Neural progenitor cell (in vitro differentiated cells): ENCODE measurements around the gene LUZP1.

Experiments
- EZH2 ChIP-seq: fragments of 200-600 bp; sonication (generic); IDR thresholded peaks from 2 replicates; pipeline ENCODE4 v1.6.1; 2017; ENCODE audit warnings: antibody characterized with exemption, mild to moderate bottlenecking, moderate library complexity
- EZH2phosphoT487 ChIP-seq: fragments of 200-600 bp; sonication (generic); IDR thresholded peaks from 2 replicates; pipeline ENCODE4 v1.6.1; 2017; ENCODE audit warnings: antibody characterized with exemption
- TF ChIP-seq, protein P1 (sequence below): fragments of 200-600 bp; sonication (generic); IDR thresholded peaks from 2 replicates; pipeline ENCODE4 v1.5.1; 2017; ENCODE audit warnings: antibody characterized with exemption, mild to moderate bottlenecking

DNA sequence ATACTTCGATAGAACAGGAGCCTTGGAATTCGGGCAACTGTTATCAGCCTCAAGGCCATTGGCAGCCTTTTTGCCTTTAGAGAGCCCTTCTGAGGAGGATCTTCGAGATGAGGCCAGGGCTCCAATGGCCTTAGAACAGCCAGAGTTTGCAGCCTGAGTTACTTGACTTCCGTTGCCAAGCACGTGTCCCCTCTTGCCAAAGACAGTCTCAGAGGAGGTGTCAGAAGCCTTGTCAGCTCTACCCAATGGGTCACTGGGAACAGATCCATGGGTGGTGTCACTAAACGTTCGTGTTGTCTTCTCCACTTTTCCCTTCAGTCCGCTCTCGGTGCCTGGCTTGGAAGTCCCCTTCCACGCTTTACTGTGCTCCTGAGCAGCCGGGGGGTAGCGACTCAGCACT, 76.2 kb downstream of the LUZP1 start:
- no peak for TF ChIP-seq EZH2
- TF ChIP-seq, protein P1, sequence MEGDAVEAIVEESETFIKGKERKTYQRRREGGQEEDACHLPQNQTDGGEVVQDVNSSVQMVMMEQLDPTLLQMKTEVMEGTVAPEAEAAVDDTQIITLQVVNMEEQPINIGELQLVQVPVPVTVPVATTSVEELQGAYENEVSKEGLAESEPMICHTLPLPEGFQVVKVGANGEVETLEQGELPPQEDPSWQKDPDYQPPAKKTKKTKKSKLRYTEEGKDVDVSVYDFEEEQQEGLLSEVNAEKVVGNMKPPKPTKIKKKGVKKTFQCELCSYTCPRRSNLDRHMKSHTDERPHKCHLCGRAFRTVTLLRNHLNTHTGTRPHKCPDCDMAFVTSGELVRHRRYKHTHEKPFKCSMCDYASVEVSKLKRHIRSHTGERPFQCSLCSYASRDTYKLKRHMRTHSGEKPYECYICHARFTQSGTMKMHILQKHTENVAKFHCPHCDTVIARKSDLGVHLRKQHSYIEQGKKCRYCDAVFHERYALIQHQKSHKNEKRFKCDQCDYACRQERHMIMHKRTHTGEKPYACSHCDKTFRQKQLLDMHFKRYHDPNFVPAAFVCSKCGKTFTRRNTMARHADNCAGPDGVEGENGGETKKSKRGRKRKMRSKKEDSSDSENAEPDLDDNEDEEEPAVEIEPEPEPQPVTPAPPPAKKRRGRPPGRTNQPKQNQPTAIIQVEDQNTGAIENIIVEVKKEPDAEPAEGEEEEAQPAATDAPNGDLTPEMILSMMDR = no peak
- no peak for TF ChIP-seq EZH2phosphoT487
